Fibroblast of the conjunctiva (primary cell): Measurements from ENCODE around the gene ING4.

ENCODE experiments used
- DNase-seq: peaks from one replicate; pipeline ENCODE4 v3.0.0-alpha.2; 2010; ENCODE audit warnings: low read depth

The ING4 gene

GRCh38 chr12:6607751-6608591 is 54.9 kb downstream of the ING4 start:
- DNase-seq = no peak

- DNase-seq = no peak
These were observed 56.4 kb downstream of the ING4 start for GRCh38 chr12:6606331-6607131.

- DNase-seq = no peak
These were observed 57.2 kb downstream of the ING4 start for GRCh38 chr12:6605421-6606330.

- no peak for DNase-seq
These were observed 58.5 kb downstream of the ING4 start for GRCh38 chr12:6604259-6605029.

- no peak for DNase-seq
These were observed 59.8 kb downstream of the ING4 start for GRCh38 chr12:6603095-6603567.

GRCh38 chr12:6602526-6602925 is 60.4 kb downstream of the ING4 start:
- DNase-seq = no peak
